Measurements from ENCODE around the gene TBL1XR1.
"Not testable (repeated sequence)": the region's sequence is repeated elsewhere in the genome, so short reads cannot be mapped to it uniquely, and the experiment has no call there.

TBL1XR1 gene

GRCh38 chr3:177057768-177058167 is 139.5 kb downstream of the TBL1XR1 start:
- no peak for DNase-seq

- no peak for DNase-seq
Observed at GRCh38 chr3:177056927-177057326, 140.4 kb downstream of the TBL1XR1 start.

GRCh38 chr3:177055605-177056571 is 141.4 kb downstream of the TBL1XR1 start:
- no peak for DNase-seq

- DNase-seq: no peak
Observed at GRCh38 chr3:177053107-177053506, 144.2 kb downstream of the TBL1XR1 start.

- no peak for DNase-seq
Observed at GRCh38 chr3:177051411-177051810, 145.9 kb downstream of the TBL1XR1 start.

GRCh38 chr3:177050501-177051237 is 146.6 kb downstream of the TBL1XR1 start:
- DNase-seq: no peak

- DNase-seq: no peak
Observed at GRCh38 chr3:177045767-177046166, 151.5 kb downstream of the TBL1XR1 start.

- DNase-seq: no peak
Observed at GRCh38 chr3:177045222-177045621, 152.1 kb downstream of the TBL1XR1 start.

GRCh38 chr3:177041730-177042551 is 155.3 kb downstream of the TBL1XR1 start:
- DNase-seq: no peak

- DNase-seq: no peak
Observed at GRCh38 chr3:177041021-177041729, 156.1 kb downstream of the TBL1XR1 start.

- DNase-seq: no peak
Observed at GRCh38 chr3:177039490-177040274, 157.6 kb downstream of the TBL1XR1 start.

GRCh38 chr3:177037241-177037640 is 160.0 kb downstream of the TBL1XR1 start:
- no peak for DNase-seq

- DNase-seq: no peak
Observed at GRCh38 chr3:177035676-177036075, 161.6 kb downstream of the TBL1XR1 start.

GRCh38 chr3:177034832-177035475 is 162.3 kb downstream of the TBL1XR1 start:
- DNase-seq: no peak

- no peak for DNase-seq
Observed at GRCh38 chr3:177026505-177027277, 170.6 kb downstream of the TBL1XR1 start.

- no peak for DNase-seq
Observed at GRCh38 chr3:177015881-177016280, 181.4 kb downstream of the TBL1XR1 start.

GRCh38 chr3:177013681-177014280 is 183.5 kb downstream of the TBL1XR1 start:
- no peak for DNase-seq

GRCh38 chr3:177005718-177006405 is 191.4 kb downstream of the TBL1XR1 start:
- DNase-seq: no peak

GRCh38 chr3:177000159-177000558 is 197.1 kb downstream of the TBL1XR1 start:
- not testable (repeated sequence) for DNase-seq

Data from GOT3 (cell line).